GM18870 (cell line): Measurements from ENCODE around the gene CDK11B.
"Not testable (repeated sequence)": the region's sequence is repeated elsewhere in the genome, so short reads cannot be mapped to it uniquely, and the experiment has no call there.

ENCODE experiments used
- ATAC-seq: cut with Tn5 transposase; IDR thresholded peaks from one replicate; pipeline ENCODE4 v1.9.1; 2021; ENCODE audit warnings: moderate library complexity; ENCODE audit not compliant: unreplicated experiment

The CDK11B gene

DNA sequence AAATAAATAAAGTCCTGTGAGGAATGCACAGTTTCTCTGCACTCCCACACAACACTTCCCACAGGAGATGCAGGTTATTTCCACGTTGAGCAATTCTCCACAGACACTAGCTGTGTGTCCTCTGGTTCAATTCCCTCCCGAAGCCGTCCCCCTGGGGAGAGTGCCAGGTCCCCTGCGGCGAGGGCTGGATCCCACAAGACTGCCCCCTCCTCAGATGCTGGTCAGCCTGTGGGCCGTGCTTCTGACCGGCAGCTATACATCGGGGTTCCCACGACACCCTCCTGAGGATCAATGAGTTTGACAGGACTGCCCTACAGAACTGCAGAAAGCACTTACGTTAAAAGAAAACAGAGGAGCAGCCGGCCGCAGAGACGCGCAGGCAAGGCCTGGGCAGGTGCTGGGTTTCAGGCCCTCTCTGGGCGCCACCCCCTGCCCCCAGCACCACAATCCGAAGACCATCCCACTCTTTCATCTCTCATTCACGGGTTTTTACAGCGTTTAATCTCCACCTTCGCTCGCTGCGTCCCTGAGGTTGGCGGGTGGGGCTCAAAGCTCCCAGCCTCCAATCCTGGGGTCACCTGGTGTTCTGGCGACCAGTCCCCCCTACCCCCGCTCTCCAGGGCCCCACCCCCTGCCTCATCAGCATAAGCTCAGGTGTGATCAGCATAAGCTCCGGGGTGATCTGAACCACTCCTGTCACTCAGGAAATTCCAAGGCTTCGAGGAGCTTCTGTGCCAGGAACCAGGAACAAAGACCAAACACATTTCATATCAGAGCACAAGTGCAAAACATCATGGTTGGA, 24.5 kb upstream of the CDK11B start:
- ATAC-seq, result no peak

DNA sequence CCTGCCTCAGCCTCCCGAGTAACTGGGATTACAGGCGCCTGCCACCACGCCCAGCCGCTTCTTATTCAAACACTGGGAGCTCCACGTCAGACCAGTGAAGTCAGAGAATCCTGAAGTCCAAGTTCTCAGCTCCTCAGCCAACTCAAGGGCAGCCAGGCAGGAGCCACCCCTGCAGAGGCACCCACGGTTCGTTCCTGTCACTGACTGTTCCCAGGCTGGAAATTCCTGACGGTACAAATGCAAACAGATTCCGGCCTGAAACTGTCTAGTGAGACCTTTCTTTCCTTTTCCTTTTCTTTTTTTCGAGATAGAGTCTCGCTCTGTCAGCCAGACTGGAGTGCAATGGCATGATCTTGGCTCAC, 22.1 kb upstream of the CDK11B start:
- ATAC-seq, result no peak

DNA sequence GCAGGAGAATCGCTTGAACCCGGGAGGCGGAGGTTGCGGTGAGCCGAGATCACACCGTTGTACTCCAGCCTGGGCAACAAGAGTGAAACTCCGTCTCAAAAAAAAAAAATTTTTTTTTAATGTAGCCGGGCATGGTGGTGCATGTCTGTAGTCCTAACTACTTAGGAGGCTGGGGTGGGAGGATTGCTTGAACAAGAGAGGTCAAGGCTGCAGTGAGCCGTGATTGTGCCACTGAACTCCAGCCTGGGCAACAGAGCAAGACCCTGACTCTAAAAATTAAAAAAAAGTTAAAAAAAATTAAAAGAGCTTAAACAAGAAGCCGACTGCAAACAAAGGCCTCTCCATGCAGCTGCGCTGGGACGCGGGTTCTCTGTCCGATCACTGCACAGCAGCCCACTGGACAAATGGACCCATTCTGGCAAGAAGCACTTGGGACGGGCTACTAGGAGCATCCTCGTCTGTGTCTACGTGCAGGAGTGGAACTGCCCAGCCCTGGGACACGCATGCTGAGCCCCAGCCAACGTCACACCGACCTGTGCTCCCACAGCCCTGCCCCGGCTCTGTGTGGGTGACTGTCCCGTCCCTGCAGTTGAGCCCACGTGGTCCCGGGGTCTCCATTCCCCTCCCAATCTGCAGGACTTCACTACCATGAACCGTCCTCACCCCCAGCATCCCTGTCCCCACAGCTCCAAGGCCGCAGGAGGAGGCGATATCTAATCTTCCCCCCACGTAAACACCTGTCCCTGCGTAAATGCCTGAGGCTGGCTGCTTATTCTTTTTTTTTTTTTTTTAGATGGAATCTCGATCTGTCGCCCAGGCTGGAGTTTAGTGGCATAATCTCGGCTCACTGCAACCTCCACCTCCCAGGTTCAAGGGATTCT, 21.5 kb upstream of the CDK11B start:
- no peak for ATAC-seq

DNA sequence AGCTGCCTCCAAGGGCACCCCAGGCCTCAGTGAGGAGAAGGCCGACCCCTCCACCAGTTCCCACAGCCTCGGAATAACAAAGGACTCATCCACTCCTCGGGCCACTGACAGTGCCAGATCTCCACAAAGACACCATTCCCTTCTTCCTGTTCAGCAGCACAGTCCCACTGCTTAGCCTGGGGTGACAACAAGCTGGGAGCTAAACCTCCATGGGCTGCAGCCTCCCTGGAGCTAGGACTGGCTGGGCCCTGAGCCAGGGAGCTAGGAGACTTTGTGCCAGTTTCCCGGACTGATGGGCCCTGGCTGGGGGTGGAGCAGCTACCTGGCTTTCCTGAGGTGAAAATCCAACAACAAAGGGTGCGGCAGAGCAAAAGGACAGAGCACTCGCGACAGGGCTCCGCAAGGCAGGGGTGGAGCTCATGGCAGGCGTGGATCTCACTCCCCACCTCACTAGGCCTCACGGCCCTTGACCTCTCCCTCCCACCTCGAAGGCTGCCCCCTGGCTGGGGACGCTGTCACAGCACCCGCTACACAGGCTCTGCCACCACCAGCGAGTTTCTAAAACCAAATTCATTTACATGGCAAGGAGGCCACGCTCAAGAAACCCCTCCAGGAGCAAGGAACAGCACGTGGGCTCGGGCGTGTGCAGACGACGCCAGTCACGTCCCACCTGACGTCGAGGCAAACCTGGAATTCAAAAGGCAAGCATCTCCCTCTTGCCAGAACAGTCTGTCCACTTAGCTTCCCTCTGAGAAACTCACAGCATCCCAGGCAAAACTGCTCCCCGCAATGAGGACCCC, 20.0 kb upstream of the CDK11B start:
- ATAC-seq, result peak; percentile 15

- peak; percentile 43 for ATAC-seq
Measured at GRCh38 chr1:1677718-1678580, 19.1 kb upstream of the CDK11B start.

DNA sequence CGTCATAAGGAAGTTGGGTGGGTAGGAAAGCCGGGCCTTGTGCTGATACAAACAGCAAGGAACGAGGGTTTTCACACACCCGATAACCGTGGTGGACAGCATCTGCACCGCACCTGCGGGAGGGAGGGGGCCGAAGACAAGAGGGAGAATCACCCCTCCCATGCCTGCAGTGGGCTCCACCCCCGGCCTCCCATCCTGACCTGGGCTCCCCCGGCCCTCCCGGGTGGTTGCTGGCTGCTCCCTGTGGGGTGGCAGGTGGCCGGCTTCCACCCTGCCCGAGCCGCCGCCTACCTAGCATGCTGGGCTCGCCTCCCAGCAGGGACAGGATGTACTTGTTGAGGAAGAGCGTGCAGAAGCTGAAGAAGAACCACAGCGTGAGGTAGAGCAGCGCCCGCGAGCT, 17.3 kb upstream of the CDK11B start:
- ATAC-seq, result not testable (repeated sequence)

- ATAC-seq, result not testable (repeated sequence)
Measured at GRCh38 chr1:1675218-1675617, 16.4 kb upstream of the CDK11B start.

DNA sequence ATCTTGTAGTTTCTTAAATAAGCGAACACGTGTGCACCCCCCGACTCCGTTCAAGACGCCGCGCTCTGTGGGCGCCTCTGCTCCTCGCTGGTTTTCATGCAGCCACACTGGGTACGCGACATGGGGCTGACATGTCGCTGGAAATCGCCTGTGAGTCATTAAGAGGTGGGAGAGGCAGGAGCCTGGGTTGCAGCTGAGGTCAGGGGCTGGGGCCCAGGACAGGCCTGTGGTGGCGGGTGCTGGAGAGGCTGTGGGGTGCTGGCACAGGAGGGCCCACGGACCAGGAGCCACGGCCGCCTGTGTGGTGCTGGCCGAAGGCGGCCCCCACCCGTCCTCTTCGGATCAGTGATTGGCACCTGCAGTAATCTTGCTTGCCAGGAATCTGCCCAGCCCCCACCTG, 16.0 kb upstream of the CDK11B start:
- not testable (repeated sequence) for ATAC-seq

DNA sequence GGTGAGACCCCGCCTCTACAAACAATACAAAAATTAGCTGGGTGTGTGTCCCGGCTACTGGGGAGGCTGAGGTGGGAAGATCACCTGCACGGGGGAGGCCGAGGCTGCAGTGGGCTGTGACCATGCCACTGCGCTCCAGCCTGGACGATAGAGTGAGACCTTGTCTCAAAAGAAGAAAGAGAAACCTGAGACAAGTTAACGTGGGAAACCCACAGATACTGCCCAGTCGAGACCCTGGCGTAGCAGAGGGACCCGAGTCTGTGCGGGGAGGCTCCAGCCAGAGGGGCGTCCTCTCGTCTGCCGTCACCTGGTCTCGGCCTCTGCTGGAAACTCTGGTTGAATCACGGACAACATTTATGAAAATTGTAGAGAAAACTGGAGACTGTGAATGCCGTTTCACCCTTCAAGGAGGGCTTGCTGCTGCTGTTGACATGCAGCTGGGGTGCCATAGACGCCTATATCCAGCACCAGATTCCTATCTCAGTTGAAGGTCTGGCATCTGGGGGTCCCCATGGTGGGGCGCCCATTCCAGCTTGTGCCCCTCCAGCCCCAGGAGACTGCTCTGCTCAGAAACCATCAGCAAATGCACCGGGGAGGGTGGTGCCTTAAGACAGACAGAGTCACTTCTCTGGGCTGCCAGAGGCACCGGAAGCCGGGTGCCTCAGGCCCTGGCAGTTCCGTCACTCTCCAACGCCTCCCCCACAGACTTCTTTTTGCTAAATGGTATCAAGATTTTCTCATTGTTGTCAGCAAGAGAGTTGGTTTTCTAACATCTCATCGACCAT, 13.6 kb upstream of the CDK11B start:
- ATAC-seq, result no peak

DNA sequence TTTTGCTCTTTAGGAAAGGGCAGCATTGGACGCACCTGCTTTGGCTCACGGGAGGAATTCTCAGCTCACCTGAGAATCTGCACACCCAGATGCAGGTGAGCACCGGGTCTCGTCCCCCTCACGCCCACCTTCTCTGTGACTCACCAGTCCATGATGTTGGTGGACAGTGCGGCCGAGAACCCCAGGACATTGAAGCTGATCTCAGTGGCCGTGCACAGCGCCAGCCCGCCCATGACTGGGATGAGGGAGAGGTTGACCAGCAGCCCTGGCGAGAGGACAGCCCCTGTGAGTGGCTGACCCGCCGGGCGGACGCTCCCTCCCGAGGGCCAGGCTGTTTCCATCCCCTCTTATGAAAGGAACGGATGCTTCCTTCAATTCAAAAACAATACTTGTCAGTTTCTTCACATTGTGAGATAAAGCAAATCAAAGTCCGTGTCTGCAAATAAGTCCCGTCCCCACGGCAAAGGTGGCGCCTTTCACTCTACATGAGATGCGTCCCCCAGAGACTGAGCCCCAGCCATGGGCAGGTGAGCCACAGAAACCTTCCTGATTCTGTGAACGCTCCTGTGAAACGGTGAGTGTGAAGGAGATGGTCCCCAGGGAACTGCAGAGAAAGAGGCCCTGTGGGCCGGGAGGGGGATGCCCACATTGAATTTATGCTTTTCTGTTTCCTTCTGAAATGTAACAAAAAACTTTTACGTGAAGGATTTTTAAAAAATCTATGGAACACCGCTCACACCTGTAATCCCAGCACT, 12.7 kb upstream of the CDK11B start:
- ATAC-seq, result no peak

GRCh38 chr1:1670866-1671265, 12.1 kb upstream of the CDK11B start:
- ATAC-seq, result no peak

GRCh38 chr1:1669468-1670440, 10.9 kb upstream of the CDK11B start:
- no peak for ATAC-seq

DNA sequence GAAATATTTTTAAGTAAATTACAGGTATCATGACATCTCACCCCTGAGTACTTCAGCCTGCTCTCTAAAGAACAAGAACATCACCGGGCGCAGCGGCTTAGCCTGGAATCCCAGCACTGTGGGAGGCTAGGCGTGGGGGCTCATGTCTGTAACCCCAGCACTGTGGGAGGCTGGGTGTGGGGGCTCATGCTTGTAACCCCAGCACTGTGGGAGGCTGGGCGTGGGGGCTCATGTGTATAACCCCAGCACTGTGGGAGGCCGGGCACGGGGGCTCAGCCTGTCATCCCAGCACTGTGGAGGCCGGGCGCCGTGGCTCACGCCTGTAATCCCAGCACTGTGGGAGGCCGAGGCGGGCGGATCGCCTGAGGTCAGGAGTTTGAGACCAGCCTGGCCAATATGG, 7.7 kb upstream of the CDK11B start:
- ATAC-seq, result no peak

DNA sequence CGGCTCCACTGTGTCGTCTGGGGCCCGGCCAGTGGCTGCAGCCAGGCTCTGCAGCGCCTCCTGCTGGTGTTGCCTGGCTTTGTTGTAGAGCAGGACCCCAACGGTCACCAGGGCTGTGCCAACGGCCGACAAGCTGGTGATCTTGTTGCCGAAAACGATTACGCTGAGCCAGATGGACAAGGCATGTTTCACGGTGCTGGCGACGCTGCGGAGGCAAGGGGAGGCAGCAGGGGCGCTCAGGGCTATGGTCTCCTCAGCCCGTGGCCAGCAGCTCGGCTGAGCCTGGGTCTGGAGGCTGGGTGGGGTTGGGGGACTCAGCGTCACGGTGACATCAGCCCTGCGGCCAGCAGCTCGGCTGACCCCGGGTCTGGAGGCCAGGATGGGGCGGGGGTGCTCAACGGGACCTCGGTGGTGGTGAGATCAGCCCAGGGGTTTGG, 7.0 kb upstream of the CDK11B start:
- ATAC-seq, result no peak

GRCh38 chr1:1664941-1665814, 6.4 kb upstream of the CDK11B start:
- ATAC-seq, result no peak

DNA sequence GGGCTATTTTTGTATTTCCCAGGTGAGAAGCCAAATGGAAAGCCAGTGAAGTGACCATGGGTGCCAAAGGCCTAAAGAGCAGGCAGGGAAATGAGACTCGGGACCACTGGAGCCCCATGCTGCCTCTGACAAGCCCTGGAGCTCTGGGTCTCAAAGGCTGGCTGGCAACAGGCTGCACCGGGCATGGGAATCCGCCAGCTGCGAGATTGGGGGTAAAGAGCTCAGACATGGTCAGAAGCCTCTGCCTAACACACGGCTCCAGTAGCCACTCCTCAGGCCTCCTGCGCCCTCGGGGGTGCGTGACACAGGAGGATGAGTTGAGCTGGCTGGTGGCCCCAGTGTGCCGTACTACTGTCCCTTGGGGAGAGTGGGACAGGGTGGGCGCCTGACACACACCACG, 5.5 kb upstream of the CDK11B start:
- not testable (repeated sequence) for ATAC-seq
